A673 (cell line): ENCODE results near the gene SLC35G1. TPM values are rescaled to one million over a fixed set of nuclear protein-coding genes. Genes with fewer than 3 reads are reported as not detected.

Source experiments
- BruUV-seq: library from RNA; stranded (reverse); fragments of 400-500 nt; replicated peaks from 2 replicates; lab custom pipeline; 2021; lab: Mats Ljungman, UMichigan
- CTCF ChIA-PET: fragments of 300-600 bp; sonication (Branson Sonifier 250); formaldehyde crosslinking; loops from one replicate; lab custom pipeline; 2022; ENCODE audit warnings: antibody characterized with exemption; lab: Charles Lee
- POLR2A ChIA-PET: fragments of 300-600 bp; sonication (Branson Sonifier 250); formaldehyde crosslinking; loops from one replicate; lab custom pipeline; 2022; ENCODE audit warnings: antibody characterized with exemption; ENCODE audit not compliant: low non-redundant PET; lab: Charles Lee
- DNase-seq: peaks from one replicate; pipeline ENCODE4 v3.0.0-alpha.2; 2015; ENCODE audit warnings: low spot score
- H3K27ac ChIP-seq: fragments of 200-600 bp; sonication (generic); 2 replicates; pipeline ENCODE4 v1.5.1; 2016; ENCODE audit warnings: mixed run types, low read depth, mild to moderate bottlenecking, mixed read lengths, antibody characterized with exemption, low read length; ENCODE audit not compliant: poor library complexity, severe bottlenecking
- H3K27me3 ChIP-seq: fragments of 200-600 bp; sonication (generic); replicated peaks from 2 replicates; pipeline ENCODE4 v1.6.1; 2017; ENCODE audit warnings: mixed run types, low read depth, mild to moderate bottlenecking, mixed read lengths, antibody characterized with exemption, low read length; ENCODE audit not compliant: insufficient read depth, poor library complexity
- H3K36me3 ChIP-seq: fragments of 200-600 bp; sonication (generic); 2 replicates; pipeline ENCODE4 v1.6.1; 2016; ENCODE audit warnings: mixed run types, mild to moderate bottlenecking, mixed read lengths, antibody characterized with exemption, low read length; ENCODE audit not compliant: insufficient read depth, poor library complexity, severe bottlenecking
- H3K4me1 ChIP-seq: fragments of 200-600 bp; sonication (generic); 2 replicates; pipeline ENCODE4 v1.6.1; 2017; ENCODE audit warnings: mixed run types, mild to moderate bottlenecking, mixed read lengths, antibody characterized with exemption, low read length; ENCODE audit not compliant: insufficient read depth, poor library complexity, severe bottlenecking
- H3K4me3 ChIP-seq: fragments of 200-600 bp; sonication (generic); 2 replicates; pipeline ENCODE4 v1.5.1; 2016; ENCODE audit warnings: low read depth, mixed run types, mild to moderate bottlenecking, mixed read lengths, low read length; ENCODE audit not compliant: poor library complexity, severe bottlenecking
- H3K9me3 ChIP-seq: fragments of 200-600 bp; sonication (generic); 2 replicates; pipeline ENCODE4 v1.6.1; 2016; ENCODE audit warnings: mixed run types, low read depth, mild to moderate bottlenecking, mixed read lengths, antibody characterized with exemption, low read length; ENCODE audit not compliant: poor library complexity, severe bottlenecking
- EZH2 ChIP-seq: fragments of 200-600 bp; sonication (generic); IDR thresholded peaks from 2 replicates; pipeline ENCODE4 v1.6.1; 2017; ENCODE audit warnings: borderline replicate concordance, low read depth, mild to moderate bottlenecking, mixed read lengths, antibody characterized with exemption, low read length; ENCODE audit not compliant: poor library complexity, severe bottlenecking
- intact Hi-C: fragments of 100-400 bp; cut with micrococcal nuclease; formaldehyde crosslinking; loops from one replicate; pipeline ENCODE4 v1.10.0; 2022; ENCODE audit not compliant: unreplicated experiment
- total RNA-seq: library from RNA; stranded (reverse); gene quantifications from 2 replicates; pipeline ENCODE4 v1.2.3, GENCODE V29; 2021
- TF ChIP-seq, protein P1 (sequence below): fragments of 300-800, 200-600 bp; sonication (generic); conservative IDR thresholded peaks from 2 replicates; pipeline ENCODE4 v1.5.1; 2017; ENCODE audit warnings: low read depth, mild to moderate bottlenecking, antibody characterized with exemption, low read length, moderate library complexity, mixed read lengths

Gene SLC35G1
- total RNA-seq, 1 experiment from 2014 or later, result 9.5 TPM

DNA sequence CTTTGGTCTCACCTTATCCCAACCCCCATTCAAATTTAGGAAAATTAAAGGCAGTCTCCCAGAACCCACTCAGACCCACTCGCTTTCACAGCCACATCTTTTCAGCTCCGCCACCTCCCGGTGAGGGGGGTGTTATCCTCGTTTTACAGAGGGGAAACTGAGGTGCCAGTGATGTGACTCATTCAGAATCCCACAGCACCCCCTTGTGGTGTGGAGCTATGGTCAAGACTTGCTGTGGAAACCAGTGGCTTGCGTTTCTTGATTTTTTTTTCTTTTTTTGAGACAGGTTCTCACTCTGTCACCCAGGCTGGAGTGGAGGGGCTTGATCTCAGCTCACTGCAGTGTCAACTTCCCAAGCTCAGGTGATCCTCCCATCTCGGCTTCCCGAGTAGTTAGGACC lies 27.6 kb downstream of the SLC35G1 start:
- CTCF ChIA-PET, result interaction anchor here (1.0 kb wide), 2 partner anchors 100 to 399 kb away, joined by 3 to 5 read pairs; no protein-coding TSS in a partner anchor

DNA sequence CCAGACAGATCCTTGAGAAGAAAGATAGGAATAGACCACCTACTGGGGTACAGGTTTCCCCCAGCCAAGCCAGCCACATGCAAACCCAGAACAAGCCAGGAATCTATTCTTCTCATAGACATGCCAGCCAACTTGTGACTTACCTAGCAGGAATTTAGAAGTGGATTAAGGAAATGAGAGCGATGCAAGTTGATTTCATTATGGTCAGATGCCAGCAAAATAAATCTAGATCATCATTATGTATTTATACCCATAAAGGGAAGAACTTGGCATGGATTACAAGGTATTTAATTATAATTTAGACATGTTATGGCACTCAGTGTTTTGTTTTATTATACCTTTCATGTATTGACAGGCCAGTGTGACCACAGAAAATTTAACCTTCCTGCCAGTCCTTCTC lies 32.8 kb downstream of the SLC35G1 start:
- no peak for DNase-seq
- Histone ChIP-seq H3K9me3 (no peaks in the 10 kb centered on the region), H3K27me3 (no peaks in the 10 kb centered on the region), H3K36me3 (no peaks in the 10 kb centered on the region), H3K4me3 (no peak overlapping the region), H3K4me1 (no peaks in the 10 kb centered on the region), H3K27ac (no peak overlapping the region)
- TF ChIP-seq EZH2, result no peak
- TF ChIP-seq, protein P1, sequence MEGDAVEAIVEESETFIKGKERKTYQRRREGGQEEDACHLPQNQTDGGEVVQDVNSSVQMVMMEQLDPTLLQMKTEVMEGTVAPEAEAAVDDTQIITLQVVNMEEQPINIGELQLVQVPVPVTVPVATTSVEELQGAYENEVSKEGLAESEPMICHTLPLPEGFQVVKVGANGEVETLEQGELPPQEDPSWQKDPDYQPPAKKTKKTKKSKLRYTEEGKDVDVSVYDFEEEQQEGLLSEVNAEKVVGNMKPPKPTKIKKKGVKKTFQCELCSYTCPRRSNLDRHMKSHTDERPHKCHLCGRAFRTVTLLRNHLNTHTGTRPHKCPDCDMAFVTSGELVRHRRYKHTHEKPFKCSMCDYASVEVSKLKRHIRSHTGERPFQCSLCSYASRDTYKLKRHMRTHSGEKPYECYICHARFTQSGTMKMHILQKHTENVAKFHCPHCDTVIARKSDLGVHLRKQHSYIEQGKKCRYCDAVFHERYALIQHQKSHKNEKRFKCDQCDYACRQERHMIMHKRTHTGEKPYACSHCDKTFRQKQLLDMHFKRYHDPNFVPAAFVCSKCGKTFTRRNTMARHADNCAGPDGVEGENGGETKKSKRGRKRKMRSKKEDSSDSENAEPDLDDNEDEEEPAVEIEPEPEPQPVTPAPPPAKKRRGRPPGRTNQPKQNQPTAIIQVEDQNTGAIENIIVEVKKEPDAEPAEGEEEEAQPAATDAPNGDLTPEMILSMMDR, result no peak
- BruUV-seq, result no TSS peak
- intact Hi-C loops, result no loop called here
- ChIA-PET POLR2A (no interaction called here), CTCF (no interaction called here)

More for the DNA sequence above, 27.6 kb downstream of the SLC35G1 start:
- no peak for TF ChIP-seq EZH2
- TF ChIP-seq, protein P1, result peak; percentile 66
- POLR2A ChIA-PET, result no interaction called here
- no peaks in the 10 kb centered on the region for H3K27me3 ChIP-seq
- no peak overlapping the region for H3K27ac ChIP-seq
- no peaks in the 10 kb centered on the region for H3K36me3 ChIP-seq
- no peak overlapping the region for H3K4me3 ChIP-seq
- BruUV-seq, result no TSS peak
- peak; percentile 23 for DNase-seq
- no peaks in the 10 kb centered on the region for H3K9me3 ChIP-seq
- H3K4me1 ChIP-seq, result no peaks in the 10 kb centered on the region
- intact Hi-C loops, result loop anchor here (2.0 kb wide), 1 partner anchor 101 kb away; no protein-coding TSS in a partner anchor

DNA sequence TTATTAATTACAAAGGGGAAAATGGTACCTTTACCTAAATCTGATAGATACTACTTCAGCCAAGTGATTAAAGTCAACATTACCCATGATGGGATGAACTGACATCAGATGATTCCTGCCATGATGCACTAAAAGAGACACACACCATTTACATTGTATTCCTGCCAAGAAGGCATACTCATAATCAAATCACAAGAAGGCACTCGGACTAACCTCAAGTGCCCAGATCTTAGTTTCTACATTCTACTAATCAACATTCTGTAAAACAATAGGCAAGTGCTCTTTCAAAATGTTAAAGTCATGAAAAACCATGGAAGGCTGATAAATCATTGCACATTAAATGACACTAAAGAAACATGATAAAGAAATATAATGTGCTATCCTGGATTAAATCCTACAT lies 44.4 kb downstream of the SLC35G1 start:
- TF ChIP-seq, protein P1, result no peak
- no peak for TF ChIP-seq EZH2
- intact Hi-C loops, result no loop called here
- no TSS peak for BruUV-seq
- CTCF ChIA-PET, result interaction anchor here (0.6 kb wide), 1 partner anchor 506 kb away, joined by 6 read pairs; no protein-coding TSS in a partner anchor
- Histone ChIP-seq H3K4me3 (no peak overlapping the region), H3K9me3 (no peaks in the 10 kb centered on the region), H3K27ac (no peak overlapping the region), H3K36me3 (no peaks in the 10 kb centered on the region), H3K27me3 (no peaks in the 10 kb centered on the region), H3K4me1 (no peaks in the 10 kb centered on the region)
- POLR2A ChIA-PET, result no interaction called here
- DNase-seq, result no peak
